ENCODE data around the gene RETREG2. TPM values are rescaled to one million over a fixed set of nuclear protein-coding genes. Genes with fewer than 3 reads are reported as not detected.

The RETREG2 gene
- 32.9 and 53.5 TPM in 2 replicates for total RNA-seq (ENCODE audit: low replicate concordance)

GRCh38 chr2:219177552-219178376, at the start of gene RETREG2:
Gene RETREG2 (plus strand): TSS chr2:219178275. CDS start chr2:219178353, 78 bp downstream.
- peak within 1 kb of the TSS; percentile 97 for H3K4me3 Mint-ChIP-seq
- Histone ChIP-seq H3K4me1 (peaks cover 14% of the 10 kb centered on the region), H3K4me3 (peak within 1 kb of the TSS; percentile 66), H3K36me3 (no peaks in the 10 kb centered on the region), H3F3A (ENCODE audit: low read depth) (peaks cover 25% of the 10 kb centered on the region), H3K79me2 (ENCODE audit: low read depth) (peaks cover 24% of the 10 kb centered on the region), H3K4me2 (peak within 1 kb of the TSS; percentile 90), H3K9me3 (ENCODE audit: low read depth) (no peaks in the 10 kb centered on the region), H4K20me1 (ENCODE audit: low read depth) (peaks cover 18% of the 10 kb centered on the region), H3K9ac (peak within 1 kb of the TSS; percentile 62), H3K27ac (peak within 1 kb of the TSS; percentile 1), H2AFZ (replicated peaks) (peak within 1 kb of the TSS; percentile 89), H3K27me3 (no peaks in the 10 kb centered on the region)
- H3K9me3 Mint-ChIP-seq: no peaks in the 10 kb centered on the region
- DNase-seq (ENCODE audit: low spot score): peak; percentile 97
- peak within 1 kb of the TSS; percentile 26 for H3K27ac Mint-ChIP-seq
- H3K27me3 Mint-ChIP-seq (ENCODE audit: insufficient read depth, low read depth): peaks cover 4% of the 10 kb centered on the region
- peaks cover 20% of the 10 kb centered on the region for H3K36me3 Mint-ChIP-seq
- TF ChIP-seq, protein P1, sequence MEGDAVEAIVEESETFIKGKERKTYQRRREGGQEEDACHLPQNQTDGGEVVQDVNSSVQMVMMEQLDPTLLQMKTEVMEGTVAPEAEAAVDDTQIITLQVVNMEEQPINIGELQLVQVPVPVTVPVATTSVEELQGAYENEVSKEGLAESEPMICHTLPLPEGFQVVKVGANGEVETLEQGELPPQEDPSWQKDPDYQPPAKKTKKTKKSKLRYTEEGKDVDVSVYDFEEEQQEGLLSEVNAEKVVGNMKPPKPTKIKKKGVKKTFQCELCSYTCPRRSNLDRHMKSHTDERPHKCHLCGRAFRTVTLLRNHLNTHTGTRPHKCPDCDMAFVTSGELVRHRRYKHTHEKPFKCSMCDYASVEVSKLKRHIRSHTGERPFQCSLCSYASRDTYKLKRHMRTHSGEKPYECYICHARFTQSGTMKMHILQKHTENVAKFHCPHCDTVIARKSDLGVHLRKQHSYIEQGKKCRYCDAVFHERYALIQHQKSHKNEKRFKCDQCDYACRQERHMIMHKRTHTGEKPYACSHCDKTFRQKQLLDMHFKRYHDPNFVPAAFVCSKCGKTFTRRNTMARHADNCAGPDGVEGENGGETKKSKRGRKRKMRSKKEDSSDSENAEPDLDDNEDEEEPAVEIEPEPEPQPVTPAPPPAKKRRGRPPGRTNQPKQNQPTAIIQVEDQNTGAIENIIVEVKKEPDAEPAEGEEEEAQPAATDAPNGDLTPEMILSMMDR (IDR thresholded peaks at IDR 0.05): peak; percentile 57
- TF ChIP-seq EZH2 (IDR thresholded peaks at IDR 0.05) (no peak), EZH2phosphoT487 (IDR thresholded peaks at IDR 0.05) (no peak)
- peaks cover 22% of the 10 kb centered on the region for H3K4me1 Mint-ChIP-seq

GRCh38 chr2:219128396-219128795, 49.7 kb upstream of the RETREG2 start:
- Mint-ChIP-seq H3K36me3 (no peaks in the 10 kb centered on the region), H3K27me3 (ENCODE audit: insufficient read depth, low read depth) (peaks cover 2% of the 10 kb centered on the region), H3K4me1 (peaks cover under 1% of the 10 kb centered on the region), H3K27ac (no peak overlapping the region), H3K4me3 (no peak overlapping the region), H3K9me3 (no peaks in the 10 kb centered on the region)
- H4K20me1 ChIP-seq (ENCODE audit: low read depth): peaks cover 7% of the 10 kb centered on the region
- H3K9ac ChIP-seq: no peak overlapping the region
- no peak overlapping the region for H3K4me3 ChIP-seq
- no peak overlapping the region for H3K4me2 ChIP-seq
- H3K27ac ChIP-seq: no peak overlapping the region
- H3K36me3 ChIP-seq: no peaks in the 10 kb centered on the region
- no peaks in the 10 kb centered on the region for H3K9me3 ChIP-seq (ENCODE audit: low read depth)
- TF ChIP-seq EZH2 (IDR thresholded peaks at IDR 0.05) (no peak), EZH2phosphoT487 (IDR thresholded peaks at IDR 0.05) (no peak)
- TF ChIP-seq, protein P1 (IDR thresholded peaks at IDR 0.05): no peak
- DNase-seq (ENCODE audit: low spot score): no peak
- H3K27me3 ChIP-seq: no peaks in the 10 kb centered on the region
- no peaks in the 10 kb centered on the region for H3K79me2 ChIP-seq (ENCODE audit: low read depth)
- H3K4me1 ChIP-seq: no peaks in the 10 kb centered on the region
- no peaks in the 10 kb centered on the region for H3F3A ChIP-seq (ENCODE audit: low read depth)
- H2AFZ ChIP-seq (replicated peaks): no peak overlapping the region

DNA sequence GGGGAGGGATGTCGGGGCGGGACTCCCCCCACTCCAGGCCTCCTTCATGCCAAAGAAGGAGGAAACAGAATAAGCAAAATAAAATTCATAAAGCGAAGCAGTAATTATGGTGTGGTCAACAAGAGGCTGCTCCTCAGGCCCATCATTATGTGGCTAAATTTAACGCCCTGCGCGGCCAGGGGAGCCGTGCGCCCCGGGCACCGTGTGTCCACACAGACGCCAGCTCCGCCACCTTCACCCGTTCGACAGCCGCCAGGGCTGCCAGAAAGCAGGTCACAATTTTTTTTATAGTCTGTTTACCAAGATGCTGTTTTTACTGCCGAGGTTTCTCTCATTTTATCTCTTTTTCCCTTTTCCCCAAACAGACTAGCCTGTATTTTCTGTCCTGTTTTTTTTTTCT, 48.5 kb upstream of the RETREG2 start:
- H3K27me3 Mint-ChIP-seq (ENCODE audit: insufficient read depth, low read depth): peaks cover 2% of the 10 kb centered on the region
- TF ChIP-seq EZH2phosphoT487 (IDR thresholded peaks at IDR 0.05): no peak
- TF ChIP-seq EZH2 (IDR thresholded peaks at IDR 0.05): no peak
- Histone ChIP-seq H3K27me3 (no peaks in the 10 kb centered on the region), H3K27ac (no peak overlapping the region), H4K20me1 (ENCODE audit: low read depth) (no peaks in the 10 kb centered on the region), H2AFZ (replicated peaks) (no peak overlapping the region), H3K4me3 (no peak overlapping the region), H3K79me2 (ENCODE audit: low read depth) (no peaks in the 10 kb centered on the region), H3K9me3 (ENCODE audit: low read depth) (no peaks in the 10 kb centered on the region), H3K4me1 (no peaks in the 10 kb centered on the region), H3F3A (ENCODE audit: low read depth) (no peaks in the 10 kb centered on the region), H3K4me2 (no peak overlapping the region), H3K36me3 (no peaks in the 10 kb centered on the region), H3K9ac (no peak overlapping the region)
- H3K9me3 Mint-ChIP-seq: no peaks in the 10 kb centered on the region
- H3K4me1 Mint-ChIP-seq: no peaks in the 10 kb centered on the region
- H3K27ac Mint-ChIP-seq: no peak overlapping the region
- H3K4me3 Mint-ChIP-seq: no peak overlapping the region
- H3K36me3 Mint-ChIP-seq: no peaks in the 10 kb centered on the region
- DNase-seq (ENCODE audit: low spot score): no peak

GRCh38 chr2:219131327-219131726, 46.7 kb upstream of the RETREG2 start:
- TF ChIP-seq EZH2 (IDR thresholded peaks at IDR 0.05) (no peak), EZH2phosphoT487 (IDR thresholded peaks at IDR 0.05) (no peak)
- TF ChIP-seq, protein P1 (IDR thresholded peaks at IDR 0.05): no peak
- no peaks in the 10 kb centered on the region for H3F3A ChIP-seq (ENCODE audit: low read depth)
- Mint-ChIP-seq H3K9me3 (no peaks in the 10 kb centered on the region), H3K27me3 (ENCODE audit: insufficient read depth, low read depth) (peaks cover 2% of the 10 kb centered on the region), H3K36me3 (no peaks in the 10 kb centered on the region), H3K4me1 (no peaks in the 10 kb centered on the region), H3K27ac (no peak overlapping the region), H3K4me3 (no peak overlapping the region)
- no peaks in the 10 kb centered on the region for H3K9me3 ChIP-seq (ENCODE audit: low read depth)
- DNase-seq (ENCODE audit: low spot score): no peak
- H3K9ac ChIP-seq: no peak overlapping the region
- no peak overlapping the region for H3K4me3 ChIP-seq
- H3K27me3 ChIP-seq: no peaks in the 10 kb centered on the region
- H3K27ac ChIP-seq: no peak overlapping the region
- H3K79me2 ChIP-seq (ENCODE audit: low read depth): no peaks in the 10 kb centered on the region
- no peak overlapping the region for H3K4me2 ChIP-seq
- H3K36me3 ChIP-seq: no peaks in the 10 kb centered on the region
- no peaks in the 10 kb centered on the region for H3K4me1 ChIP-seq
- H2AFZ ChIP-seq (replicated peaks): no peak overlapping the region
- H4K20me1 ChIP-seq (ENCODE audit: low read depth): no peaks in the 10 kb centered on the region

Measured in neural progenitor cell (in vitro differentiated cells).